NCI-H526 (cell line): ENCODE measurements around the gene EPS8.
A peak's percentile ranks its signal among the peaks of the same experiment; 100 is the strongest.
"Not testable (repeated sequence)": the region's sequence is repeated elsewhere in the genome, so short reads cannot be mapped to it uniquely, and the experiment has no call there.

Experiments used
- DNase-seq, 2 experiments: peaks; one replicate each; lab custom pipeline; 2025; lab: John Stamatoyannopoulos, UW

EPS8 gene

GRCh38 chr12:15797818-15798217, 8.6 kb upstream of the EPS8 start:
- no peak for DNase-seq

- no peak for DNase-seq
Observed at GRCh38 chr12:15796493-15797141, 7.4 kb upstream of the EPS8 start.

GRCh38 chr12:15794836-15795235, 5.6 kb upstream of the EPS8 start:
- DNase-seq: no peak

- DNase-seq: no peak
Observed at GRCh38 chr12:15794196-15794595, 5.0 kb upstream of the EPS8 start.

- DNase-seq: peak; percentile 82 to 87
Observed at GRCh38 chr12:15788233-15789219, 662 bp downstream of the EPS8 start.

- DNase-seq: no peak
Observed at GRCh38 chr12:15787778-15788177, 1.4 kb downstream of the EPS8 start.

- DNase-seq: no peak
Observed at GRCh38 chr12:15786772-15787171, 2.4 kb downstream of the EPS8 start.

- DNase-seq: no peak
Observed at GRCh38 chr12:15783288-15783687, 5.9 kb downstream of the EPS8 start.

- no peak for DNase-seq
Observed at GRCh38 chr12:15782667-15783066, 6.5 kb downstream of the EPS8 start.

- DNase-seq: no peak
Observed at GRCh38 chr12:15779925-15780324, 9.3 kb downstream of the EPS8 start.

- DNase-seq: no peak
Observed at GRCh38 chr12:15778126-15778525, 11.1 kb downstream of the EPS8 start.

- no peak for DNase-seq
Observed at GRCh38 chr12:15777355-15778012, 11.7 kb downstream of the EPS8 start.

- DNase-seq: no peak
Observed at GRCh38 chr12:15776532-15776931, 12.7 kb downstream of the EPS8 start.

- DNase-seq: no peak
Observed at GRCh38 chr12:15774819-15775218, 14.4 kb downstream of the EPS8 start.

GRCh38 chr12:15772405-15773018, 16.7 kb downstream of the EPS8 start:
- DNase-seq: peak in 1 of 2 experiments; percentile 37

- no peak for DNase-seq
Observed at GRCh38 chr12:15770581-15770980, 18.6 kb downstream of the EPS8 start.

- DNase-seq: no peak
Observed at GRCh38 chr12:15770021-15770420, 19.2 kb downstream of the EPS8 start.

- DNase-seq: no peak
Observed at GRCh38 chr12:15769586-15769985, 19.6 kb downstream of the EPS8 start.

- no peak for DNase-seq
Observed at GRCh38 chr12:15767301-15767700, 21.9 kb downstream of the EPS8 start.

GRCh38 chr12:15763328-15763727, 25.9 kb downstream of the EPS8 start:
- DNase-seq: no peak

- DNase-seq: not testable (repeated sequence)
Observed at GRCh38 chr12:15762162-15762561, 27.0 kb downstream of the EPS8 start.

GRCh38 chr12:15757553-15758255, 31.5 kb downstream of the EPS8 start:
- no peak for DNase-seq
